HepG2 (cell line): ENCODE results near the gene WDR91. TPM values are rescaled to one million over a fixed set of nuclear protein-coding genes. Genes with fewer than 3 reads are reported as not detected.

ENCODE experiments used
- ARID5B ChIP-seq: IDR thresholded peaks from 2 replicates; pipeline ENCODE4 v1.4.0; 2020; ENCODE audit warnings: mild to moderate bottlenecking, missing genetic modification reagents
- ATF4 ChIP-seq, 2 experiments: fragments of 450-650 bp in 1 of 2; sonication (generic) in 1 of 2; formaldehyde crosslinking; IDR thresholded peaks; 2 replicates each; pipeline versions ENCODE4 v1.5.0 to v1.8.0; 2020 to 2022; ENCODE audit warnings: mild to moderate bottlenecking in 1 of 2, missing genetic modification reagents in 1 of 2
- GATAD2A ChIP-seq: IDR thresholded peaks from 2 replicates; pipeline ENCODE4 v1.6.1; 2016
- HMGXB4 ChIP-seq, 2 experiments: sonication (generic) in 1 of 2; formaldehyde crosslinking in 1 of 2; IDR thresholded peaks; 2 replicates each; pipeline versions ENCODE4 v1.4.0 to v1.6.1; 2018 to 2020; ENCODE audit warnings: missing genetic modification reagents in 2 of 2, borderline replicate concordance in 1 of 2, low read depth in 1 of 2, mild to moderate bottlenecking in 1 of 2, missing biosample characterization in 1 of 2
- HNRNPH1 ChIP-seq: fragments of 200-400 bp; formaldehyde crosslinking; optimal IDR thresholded peaks from 2 replicates; pipeline ENCODE3; 2017; ENCODE audit warnings: mild to moderate bottlenecking, low read depth, low read length
- RFX3 ChIP-seq: IDR thresholded peaks from 2 replicates; pipeline ENCODE4 v1.6.1; 2016; ENCODE audit warnings: missing biosample characterization, missing genetic modification reagents
- ZIK1 ChIP-seq: sonication (generic); formaldehyde crosslinking; IDR thresholded peaks from 2 replicates; pipeline ENCODE4 v1.5.0; 2020; ENCODE audit warnings: mild to moderate bottlenecking, low read depth, missing genetic modification reagents, borderline replicate concordance
- ZNF136 ChIP-seq: sonication (generic); formaldehyde crosslinking; IDR thresholded peaks from 2 replicates; pipeline ENCODE4 v1.8.1; 2022; ENCODE audit warnings: low read depth, mild to moderate bottlenecking, moderate library complexity, missing genetic modification reagents
- ZNF264 ChIP-seq: sonication (generic); formaldehyde crosslinking; IDR thresholded peaks from 2 replicates; pipeline ENCODE4 v1.4.0; 2020; ENCODE audit warnings: missing genetic modification reagents
- ZNF367 ChIP-seq: sonication (generic); formaldehyde crosslinking; IDR thresholded peaks from 2 replicates; pipeline ENCODE4 v1.4.0; 2020; ENCODE audit warnings: missing genetic modification reagents, borderline replicate concordance
- ZNF414 ChIP-seq: sonication (generic); formaldehyde crosslinking; IDR thresholded peaks from 2 replicates; pipeline ENCODE4 v1.5.0; 2020; ENCODE audit warnings: missing genetic modification reagents
- ZNF644 ChIP-seq: IDR thresholded peaks from 2 replicates; pipeline ENCODE4 v1.6.1; 2016; ENCODE audit warnings: low read depth
- ZNF747 ChIP-seq: sonication (generic); formaldehyde crosslinking; IDR thresholded peaks from 2 replicates; pipeline ENCODE4 v1.8.1; 2023; ENCODE audit warnings: missing genetic modification reagents, mild to moderate bottlenecking, borderline replicate concordance
- ZZZ3 ChIP-seq: sonication (generic); formaldehyde crosslinking; IDR thresholded peaks from 2 replicates; pipeline ENCODE4 v1.4.0; 2020; ENCODE audit warnings: missing genetic modification reagents, mild to moderate bottlenecking, borderline replicate concordance
- polyA plus RNA-seq, 8 experiments: library from polyadenylated mRNA; depleted of rRNA in 3 of 8; stranded (reverse) in 7 of 8; unstranded in 1 of 8; fragments of >200 nt; fragmentation: Illumina TruSeq in 4 of 8; extraction: Trizol in 4 of 8; gene quantifications; 2 replicates each; pipeline versions ENCODE4 v1.2.1 to v1.2.3, GENCODE V29; 2011 to 2016; ENCODE audit warnings: low read depth in 4 of 8, missing spikeins in 1 of 8, mixed read lengths in 1 of 8; ENCODE audit not compliant: insufficient read depth in 1 of 8
- total RNA-seq, 5 experiments: library from RNA; depleted of rRNA; stranded (reverse); fragments of >200 nt; fragmentation: Illumina TruSeq; extraction: Trizol; gene quantifications; 2 replicates each; pipeline ENCODE4 v1.2.3, GENCODE V29; 2016; ENCODE audit warnings: low read depth in 1 of 5
- TF ChIP-seq, protein P1 (sequence below): sonication (generic); formaldehyde crosslinking; conservative IDR thresholded peaks from 2 replicates; pipeline ENCODE4 v1.8.0; 2022; ENCODE audit warnings: low read depth, missing genetic modification reagents

The WDR91 gene
- total and polyA plus RNA-seq, 2 of the 13 experiments (the other 11 are each of a cell fraction or from before 2014, with no cell fraction given): 11.6 to 12.1 TPM

DNA sequence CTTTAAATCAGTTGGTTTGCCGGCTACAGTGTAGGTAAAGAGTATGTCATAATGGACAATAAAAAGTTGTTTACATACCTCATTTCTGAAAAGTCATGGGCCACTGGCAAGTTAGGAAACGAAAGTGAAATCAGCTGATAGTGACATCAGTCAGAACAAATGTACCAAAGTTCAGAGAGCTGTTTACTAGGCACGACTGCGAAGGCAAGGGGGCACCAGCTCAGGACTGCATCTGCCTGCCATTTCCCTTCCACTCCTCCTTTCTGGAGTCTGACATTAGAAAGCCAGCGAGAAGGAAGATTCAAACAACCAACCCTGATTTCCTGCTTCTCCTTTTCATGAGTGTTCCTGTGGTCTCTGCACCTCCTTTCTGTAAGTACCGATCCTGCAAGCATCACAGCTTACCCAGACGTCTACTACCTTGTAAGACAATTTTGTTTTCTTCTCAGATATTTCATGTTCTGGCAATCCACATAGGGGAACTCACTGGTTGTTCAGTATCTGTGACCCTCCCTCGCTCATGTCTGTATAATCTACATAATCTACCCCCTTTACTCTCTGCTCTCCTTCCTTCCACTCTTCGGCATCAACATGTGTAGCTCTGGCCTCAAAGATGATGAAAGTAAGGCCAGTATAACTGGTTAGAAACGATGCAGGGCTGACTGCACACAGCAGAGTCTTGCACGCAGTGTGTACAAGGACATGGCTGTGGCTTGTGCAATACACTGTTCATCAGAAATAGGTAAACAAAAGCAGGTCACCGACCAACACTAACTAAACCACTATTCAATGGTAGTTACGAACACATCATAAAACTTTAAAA, 63.2 kb downstream of the WDR91 start, which contains the start of gene TMEM140 (continued):
- TF ChIP-seq ZNF644 (CRISPR knock-in tag): peak; percentile 84
- TF ChIP-seq ZIK1: no peak
- no peak for TF ChIP-seq RFX3 (CRISPR knock-in tag)
- TF ChIP-seq ZNF136 (CRISPR knock-in tag): no peak
- TF ChIP-seq ARID5B (CRISPR knock-in tag): peak; percentile 96
- 0 out of 2 replicates have a peak, but pooled peaks have one; percentile 50 for TF ChIP-seq ZNF747 (CRISPR knock-in tag)
- TF ChIP-seq ZNF414 (CRISPR knock-in tag): no peak
- peak; percentile 34; the same call in 1 of the 2 replicates for TF ChIP-seq ZZZ3 (CRISPR knock-in tag)
- peak; percentile 77; the same call in 1 of the 2 replicates for TF ChIP-seq ZNF264 (CRISPR knock-in tag)
- TF ChIP-seq ZNF367 (CRISPR knock-in tag): 0 out of 2 replicates have a peak, but pooled peaks have one; percentile 36
- TF ChIP-seq HNRNPH1: no peak
- peak in 1 of 2 experiments; percentile 74; a peak in 3 of 4 replicates for TF ChIP-seq HMGXB4 (CRISPR knock-in tag; IDR thresholded peaks at IDR 0.05; ENCODE audit: borderline replicate concordance in 1 of 2, low read depth in 1 of 2)
- TF ChIP-seq, protein P1, sequence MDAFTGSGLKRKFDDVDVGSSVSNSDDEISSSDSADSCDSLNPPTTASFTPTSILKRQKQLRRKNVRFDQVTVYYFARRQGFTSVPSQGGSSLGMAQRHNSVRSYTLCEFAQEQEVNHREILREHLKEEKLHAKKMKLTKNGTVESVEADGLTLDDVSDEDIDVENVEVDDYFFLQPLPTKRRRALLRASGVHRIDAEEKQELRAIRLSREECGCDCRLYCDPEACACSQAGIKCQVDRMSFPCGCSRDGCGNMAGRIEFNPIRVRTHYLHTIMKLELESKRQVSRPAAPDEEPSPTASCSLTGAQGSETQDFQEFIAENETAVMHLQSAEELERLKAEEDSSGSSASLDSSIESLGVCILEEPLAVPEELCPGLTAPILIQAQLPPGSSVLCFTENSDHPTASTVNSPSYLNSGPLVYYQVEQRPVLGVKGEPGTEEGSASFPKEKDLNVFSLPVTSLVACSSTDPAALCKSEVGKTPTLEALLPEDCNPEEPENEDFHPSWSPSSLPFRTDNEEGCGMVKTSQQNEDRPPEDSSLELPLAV (CRISPR knock-in tag): no peak
- TF ChIP-seq ATF4 (CRISPR knock-in tag; IDR thresholded peaks at IDR 0.05): peak in 1 of 2 experiments; percentile 95; a peak in 2 of 4 replicates
- peak; percentile 89 for TF ChIP-seq GATAD2A (CRISPR knock-in tag)
